ENCODE results near the gene FRS3. TPM values are rescaled to one million over a fixed set of nuclear protein-coding genes. Genes with fewer than 3 reads are reported as not detected.

The FRS3 gene
- total and polyA plus RNA-seq, 2 of the 8 experiments (the other 6 are each of a cell fraction or from before 2014, with no cell fraction given): 3.4 to 4.4 TPM

DNA sequence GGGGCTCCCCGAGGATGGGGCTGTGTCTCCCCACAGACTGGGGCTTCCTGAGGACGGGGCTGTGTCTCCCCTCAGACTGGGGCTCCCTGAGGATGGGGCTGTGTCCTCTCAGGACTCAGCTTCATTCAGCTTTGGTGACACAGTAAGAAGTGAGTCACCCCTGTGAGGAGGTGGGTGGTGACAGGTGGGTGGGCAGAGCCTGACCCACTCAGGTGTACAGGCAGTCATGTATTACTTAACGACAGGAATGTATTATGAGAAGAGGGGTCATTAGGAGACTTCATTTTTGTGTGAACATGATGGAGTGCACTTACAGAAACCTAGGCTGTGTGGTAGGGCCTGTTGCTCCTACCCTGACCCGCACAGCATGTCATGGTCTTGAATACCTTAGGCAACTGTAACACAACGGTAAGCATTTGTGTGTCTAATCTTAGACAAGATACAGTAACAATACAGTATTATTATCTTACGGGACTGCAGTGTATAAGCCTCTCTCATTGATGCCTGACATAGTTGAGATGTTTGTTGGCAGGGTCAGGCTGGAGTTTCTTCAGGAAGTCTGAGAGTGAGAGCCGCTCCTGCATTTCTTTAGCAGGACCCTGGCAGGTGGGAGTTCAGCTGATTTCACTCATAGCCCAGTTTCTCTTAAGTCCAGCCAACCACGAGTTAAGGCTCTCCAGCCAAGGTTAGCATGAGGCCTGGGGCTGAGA, 21.6 kb downstream of the FRS3 start (continued):
- no peak for TF ChIP-seq CHD2 (IDR thresholded peaks at IDR 0.05; ENCODE audit: low read length)
- no peak for TF ChIP-seq TAF7 (optimal IDR thresholded peaks at IDR 0.05; ENCODE audit: borderline replicate concordance, low read depth, low read length)
- TF ChIP-seq MAX (IDR thresholded peaks at IDR 0.05): no peak
- TF ChIP-seq RAD21 (IDR thresholded peaks at IDR 0.05 in 1 of 2, conservative IDR thresholded peaks at IDR 0.05 in 1 of 2; ENCODE audit: low read depth in 2 of 2, low read length in 2 of 2): no peak
- no peak for TF ChIP-seq NRF1 (IDR thresholded peaks at IDR 0.05; ENCODE audit: low read depth, low read length)
